GM10248 (cell line): ENCODE results near the gene DMRT1.

Experiments
- CTCF ChIA-PET: fragments of 300-600 bp; sonication (Branson Sonifier 250); formaldehyde crosslinking; extraction: SDS; loops from one replicate; lab custom pipeline; 2021; ENCODE audit warnings: antibody characterized with exemption; lab: Yijun Ruan, JAX
- POLR2A ChIA-PET: fragments of 350-650 bp; sonication (Branson Sonifier 250); formaldehyde crosslinking; extraction: SDS; loops from one replicate; lab custom pipeline; 2020; ENCODE audit warnings: antibody characterized with exemption; lab: Yijun Ruan, JAX
- DNase-seq: peaks from one replicate; pipeline ENCODE4 v3.0.0; 2012; ENCODE audit errors: extremely low spot score
- CTCF ChIP-seq: IDR thresholded peaks from 2 replicates; pipeline ENCODE4 v1.5.1; 2012; ENCODE audit warnings: mild to moderate bottlenecking, low read depth; ENCODE audit errors: extremely low read depth, missing control alignments, control extremely low read depth

DMRT1 gene

GRCh38 chr9:841371-842209, at the start of gene DMRT1:
TSS of gene DMRT1 (plus strand) at chr9:841697. CDS start at chr9:841839, 142 bp downstream.
- POLR2A ChIA-PET = no interaction called here
- CTCF ChIA-PET = no interaction called here
- no peak for TF ChIP-seq CTCF
- DNase-seq = no peak

- ChIA-PET POLR2A (no interaction called here), CTCF (interaction anchor here (1.0 to 1.7 kb wide), 3 partner anchors 9 to 180 kb away, joined by 3 to 5 read pairs (median 4); no protein-coding TSS in a partner anchor)
- DNase-seq = no peak
- TF ChIP-seq CTCF = no peak
These were observed 48.9 kb upstream of the DMRT1 start for GRCh38 chr9:792331-793260.

GRCh38 chr9:794386-794785, 47.1 kb upstream of the DMRT1 start:
- no peak for DNase-seq
- ChIA-PET CTCF (no interaction called here), POLR2A (no interaction called here)
- no peak for TF ChIP-seq CTCF

- DNase-seq = no peak
- no peak for TF ChIP-seq CTCF
- CTCF ChIA-PET = interaction anchor here (1.7 kb wide), 1 partner anchor 13 kb away, joined by 3 read pairs; no protein-coding TSS in a partner anchor
- POLR2A ChIA-PET = no interaction called here
These were observed 45.6 kb upstream of the DMRT1 start for GRCh38 chr9:795869-796268.

- DNase-seq = no peak
- ChIA-PET CTCF (interaction anchor here (1.2 to 1.6 kb wide), 2 partner anchors 10 to 197 kb away, joined by 3 to 4 read pairs; no protein-coding TSS in a partner anchor), POLR2A (no interaction called here)
- TF ChIP-seq CTCF = no peak
These were observed 40.8 kb upstream of the DMRT1 start for GRCh38 chr9:800591-801150.

GRCh38 chr9:801399-802071, 40.0 kb upstream of the DMRT1 start:
- DNase-seq = no peak
- ChIA-PET POLR2A (no interaction called here), CTCF (interaction anchor here (1.2 to 1.6 kb wide), 2 partner anchors 10 to 196 kb away, joined by 3 to 4 read pairs; no protein-coding TSS in a partner anchor)
- no peak for TF ChIP-seq CTCF
